ENCODE data around the gene CYFIP1. TPM values are rescaled to one million over a fixed set of nuclear protein-coding genes. Genes with fewer than 3 reads are reported as not detected.

CYFIP1 gene
- total RNA-seq, 1 experiment from 2014 or later = 159 TPM

GRCh38 chr15:22954798-22955543 is 25.2 kb downstream of the CYFIP1 start:
- POLR2A ChIA-PET = no interaction called here
- in situ Hi-C loops (cut with HindIII; ENCODE audit: low pct_unique_long_range_greater_than_20kb, low sequenced_read_pairs) = no loop called here
- CTCF ChIA-PET = interaction anchor here (0.8 kb wide), 1 partner anchor 49 kb away, joined by 3 read pairs; no protein-coding TSS in a partner anchor

DNA sequence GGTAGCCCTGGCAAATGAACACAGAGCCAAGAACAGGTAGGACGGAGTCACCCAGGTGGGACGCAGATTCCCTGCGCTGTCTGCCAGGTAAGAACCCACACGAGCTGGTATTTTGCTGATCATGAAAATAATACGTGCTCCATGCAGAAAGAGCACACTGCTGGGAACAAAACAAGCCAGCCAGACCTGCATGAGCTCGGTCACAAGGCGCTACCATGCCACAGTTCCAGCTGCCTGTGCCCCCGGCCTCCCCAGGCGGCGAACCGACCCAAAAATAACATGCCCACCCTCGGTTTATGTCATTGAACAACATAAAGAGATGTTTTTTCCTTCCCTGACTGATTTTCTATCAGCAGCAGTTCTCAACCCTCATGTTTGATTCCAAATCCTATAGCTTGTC is 25.8 kb downstream of the CYFIP1 start:
- no peaks in the 10 kb centered on the region for H3K9me3 ChIP-seq (ENCODE audit: control insufficient read depth, insufficient read depth, low read depth, low read length)
- peaks cover 22% of the 10 kb centered on the region for H3K4me1 ChIP-seq (ENCODE audit: control insufficient read depth, insufficient read depth, low read length)
- H3K27ac ChIP-seq (ENCODE audit: low read length) = no peak overlapping the region
- ChIA-PET CTCF (interaction anchor here (0.8 kb wide), 1 partner anchor 49 kb away, joined by 3 read pairs; no protein-coding TSS in a partner anchor), POLR2A (interaction anchor here (0.6 kb wide), 1 partner anchor 84 kb away, joined by 5 read pairs; no protein-coding TSS in a partner anchor)
- DNase-seq (ENCODE audit: low read depth, low spot score) (no peak), ATAC-seq (no peak)
- H3K36me3 ChIP-seq (ENCODE audit: control insufficient read depth, insufficient read depth, low read length) = no peaks in the 10 kb centered on the region
- intact Hi-C loops (cut with micrococcal nuclease; ENCODE audit: unreplicated experiment) (no loop called here), in situ Hi-C loops (cut with HindIII; ENCODE audit: low pct_unique_long_range_greater_than_20kb, low sequenced_read_pairs) (no loop called here)
- no peak overlapping the region for H3K4me3 ChIP-seq (ENCODE audit: low read depth in 2 of 2, low read length in 2 of 2)
- TF ChIP-seq, protein P1, sequence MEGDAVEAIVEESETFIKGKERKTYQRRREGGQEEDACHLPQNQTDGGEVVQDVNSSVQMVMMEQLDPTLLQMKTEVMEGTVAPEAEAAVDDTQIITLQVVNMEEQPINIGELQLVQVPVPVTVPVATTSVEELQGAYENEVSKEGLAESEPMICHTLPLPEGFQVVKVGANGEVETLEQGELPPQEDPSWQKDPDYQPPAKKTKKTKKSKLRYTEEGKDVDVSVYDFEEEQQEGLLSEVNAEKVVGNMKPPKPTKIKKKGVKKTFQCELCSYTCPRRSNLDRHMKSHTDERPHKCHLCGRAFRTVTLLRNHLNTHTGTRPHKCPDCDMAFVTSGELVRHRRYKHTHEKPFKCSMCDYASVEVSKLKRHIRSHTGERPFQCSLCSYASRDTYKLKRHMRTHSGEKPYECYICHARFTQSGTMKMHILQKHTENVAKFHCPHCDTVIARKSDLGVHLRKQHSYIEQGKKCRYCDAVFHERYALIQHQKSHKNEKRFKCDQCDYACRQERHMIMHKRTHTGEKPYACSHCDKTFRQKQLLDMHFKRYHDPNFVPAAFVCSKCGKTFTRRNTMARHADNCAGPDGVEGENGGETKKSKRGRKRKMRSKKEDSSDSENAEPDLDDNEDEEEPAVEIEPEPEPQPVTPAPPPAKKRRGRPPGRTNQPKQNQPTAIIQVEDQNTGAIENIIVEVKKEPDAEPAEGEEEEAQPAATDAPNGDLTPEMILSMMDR (IDR thresholded peaks at IDR 0.05) = no peak
- H3K27me3 ChIP-seq (ENCODE audit: control insufficient read depth, insufficient read depth, low read length) = no peaks in the 10 kb centered on the region
- no TSS peak for BruUV-seq (replicated peaks)

More at GRCh38 chr15:22954798-22955543, 25.2 kb downstream of the CYFIP1 start:
- DNase-seq (ENCODE audit: low read depth, low spot score) = no peak
- Histone ChIP-seq H3K27ac (ENCODE audit: low read length) (no peak overlapping the region), H3K4me1 (ENCODE audit: control insufficient read depth, insufficient read depth, low read length) (peaks cover 16% of the 10 kb centered on the region), H3K36me3 (ENCODE audit: control insufficient read depth, insufficient read depth, low read length) (no peaks in the 10 kb centered on the region), H3K27me3 (ENCODE audit: control insufficient read depth, insufficient read depth, low read length) (no peaks in the 10 kb centered on the region), H3K4me3 (ENCODE audit: low read depth in 2 of 2, low read length in 2 of 2) (no peak overlapping the region), H3K9me3 (ENCODE audit: control insufficient read depth, insufficient read depth, low read depth, low read length) (no peaks in the 10 kb centered on the region)
- no TSS peak for BruUV-seq (replicated peaks)
- TF ChIP-seq, protein P2, sequence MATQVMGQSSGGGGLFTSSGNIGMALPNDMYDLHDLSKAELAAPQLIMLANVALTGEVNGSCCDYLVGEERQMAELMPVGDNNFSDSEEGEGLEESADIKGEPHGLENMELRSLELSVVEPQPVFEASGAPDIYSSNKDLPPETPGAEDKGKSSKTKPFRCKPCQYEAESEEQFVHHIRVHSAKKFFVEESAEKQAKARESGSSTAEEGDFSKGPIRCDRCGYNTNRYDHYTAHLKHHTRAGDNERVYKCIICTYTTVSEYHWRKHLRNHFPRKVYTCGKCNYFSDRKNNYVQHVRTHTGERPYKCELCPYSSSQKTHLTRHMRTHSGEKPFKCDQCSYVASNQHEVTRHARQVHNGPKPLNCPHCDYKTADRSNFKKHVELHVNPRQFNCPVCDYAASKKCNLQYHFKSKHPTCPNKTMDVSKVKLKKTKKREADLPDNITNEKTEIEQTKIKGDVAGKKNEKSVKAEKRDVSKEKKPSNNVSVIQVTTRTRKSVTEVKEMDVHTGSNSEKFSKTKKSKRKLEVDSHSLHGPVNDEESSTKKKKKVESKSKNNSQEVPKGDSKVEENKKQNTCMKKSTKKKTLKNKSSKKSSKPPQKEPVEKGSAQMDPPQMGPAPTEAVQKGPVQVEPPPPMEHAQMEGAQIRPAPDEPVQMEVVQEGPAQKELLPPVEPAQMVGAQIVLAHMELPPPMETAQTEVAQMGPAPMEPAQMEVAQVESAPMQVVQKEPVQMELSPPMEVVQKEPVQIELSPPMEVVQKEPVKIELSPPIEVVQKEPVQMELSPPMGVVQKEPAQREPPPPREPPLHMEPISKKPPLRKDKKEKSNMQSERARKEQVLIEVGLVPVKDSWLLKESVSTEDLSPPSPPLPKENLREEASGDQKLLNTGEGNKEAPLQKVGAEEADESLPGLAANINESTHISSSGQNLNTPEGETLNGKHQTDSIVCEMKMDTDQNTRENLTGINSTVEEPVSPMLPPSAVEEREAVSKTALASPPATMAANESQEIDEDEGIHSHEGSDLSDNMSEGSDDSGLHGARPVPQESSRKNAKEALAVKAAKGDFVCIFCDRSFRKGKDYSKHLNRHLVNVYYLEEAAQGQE (IDR thresholded peaks at IDR 0.05; ENCODE audit: insufficient read depth in 1 of 2, low read depth in 2 of 2, low read length in 1 of 2) = no peak
- TF ChIP-seq, protein P1 (IDR thresholded peaks at IDR 0.05) = no peak
- no peak for TF ChIP-seq POLR2AphosphoS5 (IDR thresholded peaks at IDR 0.05; ENCODE audit: low read depth, low read length)
- TF ChIP-seq SIN3A (IDR thresholded peaks at IDR 0.05; ENCODE audit: borderline replicate concordance, insufficient read depth, low read depth, low read length) = no peak
- no peak for TF ChIP-seq TCF7L2 (IDR thresholded peaks at IDR 0.05; ENCODE audit: low read depth, low read length)
- intact Hi-C loops (cut with micrococcal nuclease; ENCODE audit: unreplicated experiment) = no loop called here
- no peak for ATAC-seq
